GM12872 (cell line): ENCODE measurements around the gene POGZ.
A peak's percentile ranks its signal among the peaks of the same experiment; 100 is the strongest.

Experiments used
- CTCF ChIP-seq: IDR thresholded peaks from 3 replicates; pipeline ENCODE4 v1.5.1; 2011; ENCODE audit warnings: low read depth, mild to moderate bottlenecking, low read length, moderate library complexity; ENCODE audit not compliant: insufficient read depth

Gene POGZ

GRCh38 chr1:151370211-151370911, 88.9 kb downstream of the POGZ start:
- no peak for TF ChIP-seq CTCF

GRCh38 chr1:151369621-151370048, 89.7 kb downstream of the POGZ start:
- no peak for TF ChIP-seq CTCF

GRCh38 chr1:151369302-151369610, 90.0 kb downstream of the POGZ start:
- no peak for TF ChIP-seq CTCF

GRCh38 chr1:151368393-151369301, 90.6 kb downstream of the POGZ start:
- TF ChIP-seq CTCF, result no peak

DNA sequence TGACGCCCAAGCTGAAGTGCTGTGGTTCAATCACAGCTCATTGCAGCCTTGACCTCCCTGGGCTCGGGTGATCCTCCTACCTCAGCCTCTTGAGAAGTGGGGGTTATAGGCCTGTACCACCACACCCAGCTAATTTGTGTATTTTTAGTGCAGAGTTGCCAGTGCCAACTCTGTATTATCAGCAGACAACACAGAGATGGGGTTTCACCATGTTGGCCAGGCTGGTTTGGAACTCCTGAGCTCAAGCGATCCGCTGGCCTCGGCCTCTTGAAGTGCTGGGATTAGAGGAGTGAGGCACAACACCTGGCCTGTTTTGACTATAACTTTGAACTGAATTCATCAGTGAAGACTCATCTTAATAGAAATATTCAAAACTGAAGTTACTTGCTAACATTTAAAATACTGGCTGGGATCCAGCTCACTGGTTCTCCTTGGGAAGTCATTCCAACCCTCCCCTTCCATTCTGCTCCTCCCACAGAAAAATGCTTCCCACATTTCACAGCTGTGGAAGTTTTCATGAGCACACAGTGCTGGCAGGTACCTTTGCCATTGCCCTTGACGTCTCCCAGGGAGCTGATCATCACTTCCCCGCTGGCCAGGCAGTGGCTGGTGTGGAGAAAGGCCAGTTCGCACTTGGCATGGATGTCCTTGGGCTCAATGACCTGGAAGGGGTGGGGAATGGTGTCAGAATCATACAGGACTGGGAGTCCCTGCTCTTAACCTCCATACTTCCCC, 91.5 kb downstream of the POGZ start:
- no peak for TF ChIP-seq CTCF

DNA sequence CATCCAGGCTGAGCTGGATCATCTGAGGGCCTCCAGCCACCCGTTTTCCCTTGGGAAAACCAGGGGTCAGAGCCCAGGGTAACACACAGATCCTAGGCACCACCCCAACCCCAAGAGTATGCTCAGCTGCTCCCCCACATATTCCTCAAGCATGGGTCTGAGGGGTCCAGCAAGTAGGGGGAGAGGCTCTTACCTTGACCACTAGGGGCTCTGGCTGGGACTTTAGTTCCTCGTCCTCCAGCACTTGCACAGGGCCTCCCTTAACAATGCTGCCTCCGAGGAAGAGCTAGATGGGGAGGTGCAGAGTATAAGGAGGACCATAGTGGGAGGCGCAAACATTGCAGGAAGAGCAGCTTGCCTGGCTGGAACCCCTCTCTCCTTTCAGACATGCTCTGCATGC, 94.3 kb downstream of the POGZ start:
- TF ChIP-seq CTCF, result peak; percentile 34; the same call in 1 of the 3 replicates
